Sigmoid colon (tissue), 4 donors: ENCODE results near the gene TCIRG1.

ENCODE experiments used
- CTCF ChIP-seq, 4 experiments: fragments of 450-650 bp in 3 of 4; fragments of 200-600 bp in 1 of 4; IDR thresholded peaks; one replicate each; pipeline ENCODE4 v1.5.1; 2016 to 2019; ENCODE audit warnings: antibody characterized with exemption in 4 of 4, mild to moderate bottlenecking in 3 of 4, moderate library complexity in 2 of 4
- EP300 ChIP-seq, 4 donors: sonication (generic); formaldehyde crosslinking; IDR thresholded peaks; one replicate each; pipeline ENCODE4 v1.6.1; 2017; ENCODE audit warnings: antibody characterized with exemption in 4 of 4
- POLR2A ChIP-seq, 2 donors: fragments of 450-650 bp; IDR thresholded peaks; one replicate each; pipeline ENCODE4 v1.6.1; 2016; ENCODE audit warnings: antibody characterized with exemption in 2 of 2, mild to moderate bottlenecking in 2 of 2, moderate library complexity in 2 of 2
- POLR2AphosphoS5 ChIP-seq, 4 donors: sonication (generic); formaldehyde crosslinking; IDR thresholded peaks; one replicate each; pipeline ENCODE4 v1.6.1; 2017; ENCODE audit warnings: antibody characterized with exemption in 4 of 4

DNA sequence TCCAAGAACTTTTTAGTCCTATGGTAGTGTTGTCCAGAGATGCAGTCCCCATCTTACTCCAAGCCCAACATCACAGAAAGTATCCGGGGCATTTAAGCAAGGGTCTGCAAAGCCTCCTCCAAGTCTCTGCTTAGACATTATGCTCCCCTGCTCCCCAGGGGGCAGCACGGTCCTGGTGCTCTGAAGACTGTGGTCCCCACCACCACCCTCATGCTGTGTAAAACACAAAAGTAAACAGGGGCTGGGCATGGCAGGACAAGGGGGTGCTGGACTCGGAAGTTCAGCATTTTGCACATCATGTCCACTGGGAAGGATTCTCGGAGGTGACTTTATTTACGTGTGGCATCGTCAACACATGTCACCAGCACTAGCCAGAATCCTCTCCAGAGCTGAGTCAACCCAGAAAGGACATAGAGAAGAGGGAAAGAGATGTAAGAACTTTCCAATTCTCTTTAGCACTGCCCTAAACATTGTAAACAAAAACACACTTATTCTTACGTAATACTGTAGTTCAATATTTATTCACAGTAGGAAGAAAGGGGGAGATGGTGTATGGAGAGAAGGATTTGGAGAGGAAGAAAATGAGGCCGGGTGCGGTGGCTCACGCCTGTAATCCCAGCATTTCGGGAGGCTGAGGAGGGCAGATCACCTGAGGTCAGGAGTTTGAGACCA lies 37.7 kb downstream of the TCIRG1 start:
- peak in 1 of 4 experiments; percentile 13 for TF ChIP-seq CTCF (IDR thresholded peaks at IDR 0.05)
- TF ChIP-seq POLR2A (IDR thresholded peaks at IDR 0.05) = no peak
- no peak for TF ChIP-seq EP300 (IDR thresholded peaks at IDR 0.05)
- TF ChIP-seq POLR2AphosphoS5 (IDR thresholded peaks at IDR 0.05) = no peak
